ENCODE results near the gene CAPN10. TPM values are rescaled to one million over a fixed set of nuclear protein-coding genes. Genes with fewer than 3 reads are reported as not detected.

Gene CAPN10
- total RNA-seq, 1 donor from 2014 or later = 67.1 TPM

GRCh38 chr2:240584486-240585031 lies 2.0 kb upstream of the CAPN10 start:
- DNase-seq = peak; percentile 74

DNA sequence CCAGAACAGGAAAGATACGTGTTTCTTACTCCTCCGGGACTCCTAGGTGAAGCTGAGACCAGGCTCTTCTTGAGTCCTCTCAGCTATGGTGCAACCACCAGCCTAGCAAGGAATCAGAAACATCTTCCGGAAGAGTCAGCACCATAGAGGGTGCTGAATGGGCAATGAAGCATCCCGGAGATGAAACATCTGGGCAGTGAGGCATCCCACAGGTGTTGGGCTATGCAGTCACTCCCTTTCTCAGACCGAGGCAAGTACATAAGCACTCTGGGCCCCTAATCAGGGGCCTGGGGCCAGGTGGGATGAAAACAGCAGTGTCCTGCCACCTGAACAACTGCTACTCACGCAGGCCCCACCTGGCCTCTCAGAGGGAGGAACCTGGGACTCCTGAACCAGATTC lies 1.4 kb upstream of the CAPN10 start:
- Mint-ChIP-seq H3K36me3 (ENCODE audit: unreplicated experiment) (peaks cover 25% of the 10 kb centered on the region), H3K9me3 (ENCODE audit: unreplicated experiment) (peaks cover 37% of the 10 kb centered on the region), H3K4me3 (ENCODE audit: unreplicated experiment) (peak overlapping the region; percentile 96), H3K4me1 (ENCODE audit: low read depth, unreplicated experiment) (peaks cover 33% of the 10 kb centered on the region), H3K27me3 (ENCODE audit: unreplicated experiment) (peaks cover 15% of the 10 kb centered on the region), H3K27ac (ENCODE audit: unreplicated experiment) (peak overlapping the region; percentile 97)
- DNase-seq = peak; percentile 17
- no peak for TF ChIP-seq CTCF (IDR thresholded peaks at IDR 0.05; ENCODE audit: partially characterized antibody, unreplicated experiment)

More at GRCh38 chr2:240584486-240585031, 2.0 kb upstream of the CAPN10 start:
- peak overlapping the region; percentile 97 for H3K27ac Mint-ChIP-seq (ENCODE audit: unreplicated experiment)
- peaks cover 42% of the 10 kb centered on the region for H3K9me3 Mint-ChIP-seq (ENCODE audit: unreplicated experiment)
- peaks cover 35% of the 10 kb centered on the region for H3K4me1 Mint-ChIP-seq (ENCODE audit: low read depth, unreplicated experiment)
- peak overlapping the region; percentile 96 for H3K4me3 Mint-ChIP-seq (ENCODE audit: unreplicated experiment)
- H3K27me3 Mint-ChIP-seq (ENCODE audit: unreplicated experiment) = peaks cover 15% of the 10 kb centered on the region
- H3K36me3 Mint-ChIP-seq (ENCODE audit: unreplicated experiment) = peaks cover 25% of the 10 kb centered on the region
- TF ChIP-seq CTCF (IDR thresholded peaks at IDR 0.05; ENCODE audit: partially characterized antibody, unreplicated experiment) = no peak

DNA sequence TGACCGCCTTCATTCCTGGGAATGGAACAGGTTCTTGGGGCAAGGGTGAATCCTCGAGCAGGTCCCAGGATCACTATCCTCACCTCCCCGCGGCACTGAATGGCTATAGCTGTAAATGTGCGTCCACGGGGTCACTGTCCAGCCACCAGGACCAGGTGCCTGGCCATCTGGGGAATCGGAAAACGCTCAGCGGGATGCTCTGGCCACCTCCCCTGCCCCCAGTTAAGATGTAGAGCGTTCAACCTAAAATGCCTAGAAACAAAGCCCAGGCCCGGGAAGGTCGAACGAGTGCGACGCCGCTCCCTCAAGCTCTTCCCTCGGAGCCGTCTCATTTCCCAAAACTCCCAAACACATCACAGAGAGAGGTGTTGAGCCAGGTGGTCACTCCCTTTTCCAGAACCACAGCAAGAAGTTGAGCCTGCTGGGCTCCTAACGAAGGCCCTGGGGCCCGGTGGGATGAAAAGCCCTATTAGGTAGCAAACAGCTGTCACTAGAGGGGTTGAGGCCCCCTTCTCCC lies 795 bp upstream of the CAPN10 start:
- Mint-ChIP-seq H3K36me3 (ENCODE audit: unreplicated experiment) (peaks cover 19% of the 10 kb centered on the region), H3K9me3 (ENCODE audit: unreplicated experiment) (peaks cover 36% of the 10 kb centered on the region), H3K4me1 (ENCODE audit: low read depth, unreplicated experiment) (peaks cover 28% of the 10 kb centered on the region), H3K4me3 (ENCODE audit: unreplicated experiment) (peak overlapping the region; percentile 96), H3K27me3 (ENCODE audit: unreplicated experiment) (peaks cover 13% of the 10 kb centered on the region), H3K27ac (ENCODE audit: unreplicated experiment) (peak overlapping the region; percentile 97)
- peak; percentile 11 for DNase-seq
- no peak for TF ChIP-seq CTCF (IDR thresholded peaks at IDR 0.05; ENCODE audit: partially characterized antibody, unreplicated experiment)

DNA sequence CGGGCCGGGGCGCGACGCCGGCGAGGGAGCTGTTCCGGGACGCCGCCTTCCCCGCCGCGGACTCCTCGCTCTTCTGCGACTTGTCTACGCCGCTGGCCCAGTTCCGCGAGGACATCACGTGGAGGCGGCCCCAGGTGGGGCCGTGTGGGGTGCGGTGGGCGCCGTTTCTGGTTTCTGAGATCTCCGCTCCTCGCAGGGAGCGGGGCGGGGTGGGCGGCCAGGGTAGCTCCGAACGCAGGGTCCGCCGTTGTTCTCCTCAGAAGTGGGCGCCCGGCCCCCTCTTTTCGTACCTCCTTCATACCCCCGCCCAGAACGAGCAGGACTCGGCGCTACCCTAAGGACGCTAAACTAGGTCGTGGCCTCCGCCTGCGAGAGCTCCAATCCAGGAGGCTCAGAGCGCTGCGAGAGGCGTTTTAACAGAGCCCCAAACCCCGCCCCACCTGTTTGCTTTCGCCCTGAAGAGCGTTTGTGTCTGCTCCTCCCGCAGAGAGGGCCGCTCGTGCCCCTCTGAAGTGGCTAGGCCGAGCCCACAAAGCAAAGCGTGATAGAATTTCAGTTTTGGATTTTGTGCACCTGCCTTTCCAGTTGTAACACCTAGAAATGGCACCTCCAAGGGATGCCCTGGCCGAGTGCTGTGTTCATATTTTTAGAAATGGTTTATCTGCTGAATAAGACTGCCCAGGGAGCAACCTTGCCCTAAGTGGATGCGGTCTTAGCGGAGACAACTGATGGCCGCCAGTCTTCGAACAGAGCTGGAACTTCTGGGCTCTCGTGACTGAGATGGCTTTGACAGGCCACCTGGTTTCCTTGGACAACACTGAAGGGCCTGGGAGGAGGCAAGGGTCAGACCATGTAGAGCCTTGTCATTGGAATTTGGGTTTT lies 626 bp downstream of the CAPN10 start:
- Mint-ChIP-seq H3K4me1 (ENCODE audit: low read depth, unreplicated experiment) (peaks cover 26% of the 10 kb centered on the region), H3K27me3 (ENCODE audit: unreplicated experiment) (peaks cover 13% of the 10 kb centered on the region), H3K9me3 (ENCODE audit: unreplicated experiment) (peaks cover 30% of the 10 kb centered on the region), H3K36me3 (ENCODE audit: unreplicated experiment) (peaks cover 6% of the 10 kb centered on the region), H3K4me3 (ENCODE audit: unreplicated experiment) (peak overlapping the region; percentile 84), H3K27ac (ENCODE audit: unreplicated experiment) (peak overlapping the region; percentile 33)
- TF ChIP-seq CTCF (IDR thresholded peaks at IDR 0.05; ENCODE audit: partially characterized antibody, unreplicated experiment) = no peak
- DNase-seq = peak; percentile 47

Measured in glutamatergic neuron (in vitro differentiated cells).